GM12878 (cell line): ENCODE measurements around the gene EXOC3L4. TPM values are rescaled to one million over a fixed set of nuclear protein-coding genes. Genes with fewer than 3 reads are reported as not detected.

ENCODE experiments used
- ATAC-seq: fragments of 200-7000 bp; cut with Tn5 transposase; 3 replicates; pipeline ENCODE4 v1.9.1; 2020; ENCODE audit warnings: mild to moderate bottlenecking, moderate library complexity
- BruUV-seq: library from RNA; stranded (reverse); fragments of 400-500 nt; replicated peaks from 2 replicates; lab custom pipeline; 2021; lab: Mats Ljungman, UMichigan
- CTCF ChIA-PET: fragments of 300-600 bp; sonication (Branson Sonifier 250); formaldehyde crosslinking; extraction: SDS; loops from one replicate; lab custom pipeline; 2021; ENCODE audit warnings: inconsistent platforms; lab: Yijun Ruan, JAX
- POLR2A ChIA-PET: fragments of 350-600 bp; formaldehyde crosslinking; extraction: SDS; loops from one replicate; lab custom pipeline; 2021; ENCODE audit warnings: inconsistent platforms; lab: Charles Lee
- RAD21 ChIA-PET: fragments of 300-600 bp; sonication (Branson Sonifier 250); formaldehyde crosslinking; loops from one replicate; lab custom pipeline; 2023; ENCODE audit warnings: antibody characterized with exemption; ENCODE audit not compliant: unreplicated experiment; lab: Charles Lee
- SMC1A ChIA-PET: fragments of 300-600 bp; sonication (Branson Sonifier 250); formaldehyde crosslinking; loops from one replicate; lab custom pipeline; 2023; ENCODE audit not compliant: unreplicated experiment, uncharacterized antibody; lab: Charles Lee
- DNase-seq: peaks from one replicate; pipeline ENCODE4 v3.0.0-alpha.2; 2011; ENCODE audit warnings: low read depth, low spot score
- FAIRE-seq: peaks from 3 replicates; lab custom pipeline; 2011; peaks lifted over from hg19 to GRCh38; lab: Jason Lieb, UNC
- H2AFZ ChIP-seq: 2 replicates; pipeline ENCODE4 v1.6.0; 2011; ENCODE audit warnings: low read depth, low read length, control low read depth; ENCODE audit not compliant: control insufficient read depth
- H3K27ac ChIP-seq: 2 replicates; pipeline ENCODE4 v1.5.1; 2011; ENCODE audit warnings: control low read depth; ENCODE audit not compliant: control insufficient read depth, insufficient read depth
- H3K27me3 ChIP-seq, 2 experiments: replicated peaks in 1 of 2; 2 replicates each; pipeline versions ENCODE4 v1.6.0 to v1.6.1; 2011; ENCODE audit warnings: low read length in 1 of 2; ENCODE audit not compliant: control insufficient read depth in 2 of 2, insufficient read depth in 2 of 2
- H3K36me3 ChIP-seq, 2 experiments: 2 replicates each; pipeline ENCODE4 v1.5.1; 2011; ENCODE audit warnings: low read length in 1 of 2; ENCODE audit not compliant: control insufficient read depth in 2 of 2, insufficient read depth in 2 of 2
- H3K4me1 ChIP-seq: 2 replicates; pipeline ENCODE4 v1.6.1; 2011; ENCODE audit warnings: mild to moderate bottlenecking, low read length, moderate library complexity, mixed read lengths; ENCODE audit not compliant: control insufficient read depth, insufficient read depth
- H3K4me2 ChIP-seq: 2 replicates; pipeline ENCODE4 v1.6.0; 2011; ENCODE audit warnings: control low read depth; ENCODE audit not compliant: control insufficient read depth, insufficient read depth
- H3K4me3 ChIP-seq: fragments of 200-600 bp; sonication (generic); 2 replicates; pipeline ENCODE4 v1.5.1; 2016
- H3K79me2 ChIP-seq: 2 replicates; pipeline ENCODE4 v1.6.0; 2011; ENCODE audit warnings: low read length; ENCODE audit not compliant: control insufficient read depth, insufficient read depth
- H3K9ac ChIP-seq: 2 replicates; pipeline ENCODE4 v1.8.0; 2011; ENCODE audit warnings: low read length, control low read depth, mixed read lengths; ENCODE audit not compliant: control insufficient read depth, insufficient read depth
- H3K9me3 ChIP-seq: replicated peaks from 3 replicates; pipeline ENCODE4 v1.5.1; 2011; ENCODE audit warnings: mild to moderate bottlenecking, low read length; ENCODE audit not compliant: control insufficient read depth, insufficient read depth
- H4K20me1 ChIP-seq: 2 replicates; pipeline ENCODE4 v1.6.0; 2011; ENCODE audit not compliant: control insufficient read depth, insufficient read depth
- EED ChIP-seq: sonication (generic); IDR thresholded peaks from 2 replicates; pipeline ENCODE4 v1.6.1; 2016; ENCODE audit warnings: antibody characterized with exemption, low read depth
- EP300 ChIP-seq, 2 experiments: fragments of 150-350 bp in 1 of 2; IDR thresholded peaks; 2 replicates each; pipeline ENCODE4 v1.6.1; 2011 to 2012; ENCODE audit warnings: low read depth in 2 of 2, low read length in 2 of 2, borderline replicate concordance in 1 of 2, improper control_type of control experiment in 1 of 2, inconsistent platforms in 1 of 2; ENCODE audit not compliant: control insufficient read depth in 1 of 2
- MEF2B ChIP-seq: fragments of 450-650 bp; IDR thresholded peaks from 2 replicates; pipeline ENCODE4 v1.6.1; 2018; ENCODE audit warnings: mild to moderate bottlenecking, moderate library complexity; ENCODE audit not compliant: partially characterized antibody, poor library complexity, severe bottlenecking
- MTA3 ChIP-seq: IDR thresholded peaks from 2 replicates; pipeline ENCODE4 v1.6.1; 2012; ENCODE audit warnings: low read length, inconsistent platforms, borderline replicate concordance
- RB1 ChIP-seq: fragments of 450-650 bp; formaldehyde crosslinking; IDR thresholded peaks from 2 replicates; pipeline ENCODE4 v1.6.1; 2017; ENCODE audit warnings: mild to moderate bottlenecking, borderline replicate concordance
- WGBS: methylation state at CpG from one replicate; pipeline ENCODE4 v1.1.6; 2016; ENCODE audit warnings: low lambda C conversion rate; ENCODE audit not compliant: insufficient replicate concordance, insufficient coverage; ENCODE audit errors: missing lambda C conversion rate; 5-methylcytosine and 5-hydroxymethylcytosine counted together
- in situ Hi-C: fragments of 300-500 bp; cut with MboI; formaldehyde crosslinking; loops from 9 replicates; pipeline ENCODE4 v1.14.3; 2018; ENCODE audit warnings: mixed read lengths
- intact Hi-C: fragments of 100-400 bp; cut with micrococcal nuclease; formaldehyde crosslinking; loops from one replicate; pipeline ENCODE4 v1.14.2; 2022; ENCODE audit not compliant: unreplicated experiment
- polyA plus RNA-seq, 11 experiments: library from polyadenylated mRNA; depleted of rRNA in 4 of 11; unstranded in 6 of 11; stranded (reverse) in 5 of 11; fragments of >200 nt; fragmentation: Nextera tagmentation in 4 of 11; fragmentation: Illumina TruSeq in 1 of 11; extraction: Ambion mirVana in 4 of 11; extraction: Trizol in 1 of 11; gene quantifications; 1 replicate in 1 of 11; 2 replicates in 10 of 11; pipeline versions ENCODE4 v1.2.1 to v1.2.3, GENCODE V29; 2011 to 2016; ENCODE audit warnings: inconsistent platforms in 2 of 11, missing spikeins in 2 of 11, low read depth in 1 of 11
- total RNA-seq, 4 experiments: library from RNA; depleted of rRNA in 3 of 4; stranded (reverse); fragments of >200 nt in 3 of 4; fragmentation: Illumina TruSeq in 1 of 4; extraction: Trizol in 1 of 4; gene quantifications; 2 replicates each; pipeline versions ENCODE4 v1.2.1 to v1.2.3, GENCODE V29; 2013 to 2021

The EXOC3L4 gene
- total and polyA plus RNA-seq, 10 of the 15 experiments (the other 5 are each of a cell fraction or from before 2014, with no cell fraction given): not detected

- TF ChIP-seq MTA3 (no peak), MEF2B (no peak), EP300 (IDR thresholded peaks at IDR 0.05; ENCODE audit: borderline replicate concordance in 1 of 2, control insufficient read depth in 1 of 2, low read depth in 2 of 2, low read length in 2 of 2) (no peak), RB1 (no peak), EED (no peak)
- TF ChIP-seq, all 136 proteins: peak for 0
- no peak for DNase-seq
- Histone ChIP-seq H3K4me2 (no peak overlapping the region), H3K9ac (no peak overlapping the region), H3K9me3 (no peaks in the 10 kb centered on the region), H2AFZ (no peak overlapping the region), H3K79me2 (no peaks in the 10 kb centered on the region), H3K36me3 (no peaks in the 10 kb centered on the region), H3K27me3 (no peaks in the 10 kb centered on the region; a peak in 1 of 4 replicates), H3K4me3 (no peak overlapping the region), H3K27ac (no peak overlapping the region), H3K4me1 (peaks cover 5% of the 10 kb centered on the region), H4K20me1 (no peaks in the 10 kb centered on the region)
- ChIA-PET SMC1A (interaction anchor here (2.2 kb wide), 1 partner anchor 41 kb away, joined by 6 read pairs; no protein-coding TSS in a partner anchor), POLR2A (no interaction called here), CTCF (interaction anchor here (1.2 kb wide), 1 partner anchor 41 kb away, joined by 6 read pairs; no protein-coding TSS in a partner anchor), RAD21 (no interaction called here)
- no TSS peak for BruUV-seq
- 40% methylated on average over 19 of the region's 19 CpGs for WGBS
- no peak for ATAC-seq
- FAIRE-seq: no peak
- intact Hi-C loops: no loop called here
- in situ Hi-C loops: no loop called here
Measured at GRCh38 chr14:103146141-103146709, 51.7 kb downstream of the EXOC3L4 start.
